22Rv1 (cell line): ENCODE measurements around the gene ARFGAP3.

Experiments
- CTCF ChIP-seq: fragments of 450-650 bp; IDR thresholded peaks from 2 replicates; pipeline ENCODE4 v1.5.1; 2017; ENCODE audit warnings: mild to moderate bottlenecking
- ZFX ChIP-seq: fragments of 450-650 bp; IDR thresholded peaks from 2 replicates; pipeline ENCODE4 v1.6.1; 2017; ENCODE audit warnings: antibody characterized with exemption, borderline replicate concordance

DNA sequence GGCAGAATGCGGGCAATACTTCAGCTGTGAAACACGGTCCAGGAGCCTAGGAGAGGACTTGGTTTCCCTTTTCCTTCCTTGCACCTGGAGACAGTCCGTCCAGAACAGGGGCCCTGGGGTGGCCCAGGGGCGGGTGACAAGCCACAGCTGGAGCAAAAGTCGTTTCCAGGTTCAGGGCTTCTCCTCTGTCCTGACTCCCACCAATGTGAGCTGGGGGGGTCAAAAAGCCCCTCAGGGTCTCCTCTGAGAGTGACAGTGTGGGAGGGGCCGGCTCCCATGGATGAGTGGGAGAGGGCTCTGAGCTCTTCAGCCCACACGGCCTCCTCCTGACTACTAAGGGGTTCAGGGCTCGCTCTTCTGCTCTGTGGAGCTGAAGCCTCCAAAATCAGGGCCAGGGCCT lies 20.1 kb upstream of the ARFGAP3 start:
- TF ChIP-seq CTCF (no peak), ZFX (no peak)
